ENCODE results near the gene ZFHX2.

ZFHX2 gene

GRCh38 chr14:23492618-23493272, 58.8 kb downstream of the ZFHX2 start:
- no peak for TF ChIP-seq TAF1 (IDR thresholded peaks at IDR 0.05; ENCODE audit: borderline replicate concordance, insufficient read depth, low read length)
- TF ChIP-seq REST (IDR thresholded peaks at IDR 0.05; ENCODE audit: insufficient read depth in 1 of 2, low read depth in 2 of 2, low read length in 2 of 2), result no peak
- TF ChIP-seq FOXP2 (optimal IDR thresholded peaks at IDR 0.05; ENCODE audit: borderline replicate concordance, extremely low read depth, extremely low read length, insufficient read depth), result no peak

- TF ChIP-seq REST (IDR thresholded peaks at IDR 0.05; ENCODE audit: insufficient read depth in 1 of 2, low read depth in 2 of 2, low read length in 2 of 2) (no peak), POLR2AphosphoS5 (IDR thresholded peaks at IDR 0.05; ENCODE audit: low read depth, low read length) (no peak), TAF1 (IDR thresholded peaks at IDR 0.05; ENCODE audit: borderline replicate concordance, insufficient read depth, low read length) (no peak), SIN3A (IDR thresholded peaks at IDR 0.05; ENCODE audit: borderline replicate concordance, insufficient read depth, low read length) (no peak), FOXP2 (optimal IDR thresholded peaks at IDR 0.05; ENCODE audit: borderline replicate concordance, extremely low read depth, extremely low read length, insufficient read depth) (no peak)
These were observed 64.3 kb downstream of the ZFHX2 start for GRCh38 chr14:23487216-23487615.

DNA sequence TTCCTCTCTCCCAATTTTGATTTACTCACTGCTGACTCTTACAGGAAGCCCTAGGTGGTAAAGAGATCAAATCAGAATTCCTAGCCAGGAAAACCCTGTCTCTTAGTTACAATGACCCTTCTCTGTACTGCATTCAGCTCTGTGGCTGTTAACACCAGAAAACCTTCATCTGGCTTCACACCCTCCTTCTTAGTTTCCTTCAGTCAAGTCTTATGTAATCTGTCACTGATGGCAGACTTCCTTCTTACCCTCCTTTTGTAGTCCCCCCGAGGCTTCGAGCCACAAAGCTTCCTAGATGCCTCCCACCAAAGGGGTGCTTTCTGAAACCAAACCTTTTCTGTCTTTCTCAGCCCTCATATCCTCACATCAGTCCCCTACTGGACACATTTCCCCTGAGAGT, 65.5 kb downstream of the ZFHX2 start:
- no peak for TF ChIP-seq POLR2AphosphoS5 (IDR thresholded peaks at IDR 0.05; ENCODE audit: low read depth, low read length)

DNA sequence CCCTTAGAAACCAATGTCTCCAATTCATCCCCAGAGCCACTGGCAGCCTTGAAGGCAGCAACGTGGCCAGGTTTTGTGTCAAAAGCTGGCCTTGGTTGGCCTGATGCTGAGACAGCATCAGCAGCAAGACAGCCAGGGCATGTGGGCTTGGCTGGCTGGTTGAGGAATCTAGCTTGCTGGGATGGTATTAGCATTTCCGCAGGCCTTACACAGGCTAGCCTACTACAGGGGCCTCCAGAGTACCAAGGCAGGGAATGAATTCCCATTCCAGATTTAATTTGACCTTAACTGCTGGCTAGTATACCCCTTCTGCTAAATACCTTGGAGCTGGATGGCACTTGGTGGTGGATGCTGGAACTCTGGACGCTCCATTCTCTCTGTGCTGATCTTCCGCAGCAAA, 66.2 kb downstream of the ZFHX2 start:
- TF ChIP-seq POLR2AphosphoS5 (IDR thresholded peaks at IDR 0.05; ENCODE audit: low read depth, low read length) (no peak), REST (IDR thresholded peaks at IDR 0.05; ENCODE audit: insufficient read depth in 1 of 2, low read depth in 2 of 2, low read length in 2 of 2) (no peak), FOXP2 (optimal IDR thresholded peaks at IDR 0.05; ENCODE audit: borderline replicate concordance, extremely low read depth, extremely low read length, insufficient read depth) (no peak), TAF1 (IDR thresholded peaks at IDR 0.05; ENCODE audit: borderline replicate concordance, insufficient read depth, low read length) (no peak), SIN3A (IDR thresholded peaks at IDR 0.05; ENCODE audit: borderline replicate concordance, insufficient read depth, low read length) (no peak)

DNA sequence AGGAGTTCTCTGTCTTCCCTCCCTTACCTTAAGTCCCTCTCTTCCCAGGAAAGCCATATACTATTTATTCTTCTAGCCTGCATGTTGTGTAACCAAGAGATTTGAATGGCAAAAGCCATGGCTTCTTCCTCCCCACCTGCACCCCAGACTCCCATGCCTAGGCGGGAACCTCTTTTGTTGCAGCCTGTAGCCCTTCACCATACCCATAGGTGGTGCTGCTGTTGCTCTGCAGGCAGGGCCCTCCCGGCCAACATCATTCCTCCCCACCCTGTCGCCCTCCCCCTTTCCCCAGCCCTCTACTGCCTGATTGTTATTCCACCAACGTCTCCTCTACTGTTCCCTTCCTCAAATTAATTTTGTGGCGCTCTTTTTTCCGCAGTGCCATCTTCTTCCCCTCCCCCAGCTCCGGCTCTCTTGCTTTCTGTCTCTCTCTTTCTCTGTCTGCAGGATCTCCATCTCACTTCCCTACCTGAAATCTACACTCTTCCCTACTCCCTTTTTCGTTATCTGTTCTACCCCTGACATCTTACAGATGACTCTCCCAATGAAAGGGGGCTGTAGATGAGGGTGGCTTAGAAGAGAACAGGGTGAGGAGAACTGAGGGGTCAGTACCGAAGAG, 68.2 kb downstream of the ZFHX2 start:
- TF ChIP-seq REST (IDR thresholded peaks at IDR 0.05; ENCODE audit: insufficient read depth in 1 of 2, low read depth in 2 of 2, low read length in 2 of 2) (no peak), TAF1 (IDR thresholded peaks at IDR 0.05; ENCODE audit: borderline replicate concordance, insufficient read depth, low read length) (no peak), FOXP2 (optimal IDR thresholded peaks at IDR 0.05; ENCODE audit: borderline replicate concordance, extremely low read depth, extremely low read length, insufficient read depth) (no peak), POLR2AphosphoS5 (IDR thresholded peaks at IDR 0.05; ENCODE audit: low read depth, low read length) (no peak), SIN3A (IDR thresholded peaks at IDR 0.05; ENCODE audit: borderline replicate concordance, insufficient read depth, low read length) (no peak)
